Measurements from ENCODE around the gene MKX. TPM values are rescaled to one million over a fixed set of nuclear protein-coding genes. Genes with fewer than 3 reads are reported as not detected.

Gene MKX
- polyA plus RNA-seq, 2 of the 4 experiments (the other 2 are of a cell fraction), result 0.03 TPM; not detected in 1

DNA sequence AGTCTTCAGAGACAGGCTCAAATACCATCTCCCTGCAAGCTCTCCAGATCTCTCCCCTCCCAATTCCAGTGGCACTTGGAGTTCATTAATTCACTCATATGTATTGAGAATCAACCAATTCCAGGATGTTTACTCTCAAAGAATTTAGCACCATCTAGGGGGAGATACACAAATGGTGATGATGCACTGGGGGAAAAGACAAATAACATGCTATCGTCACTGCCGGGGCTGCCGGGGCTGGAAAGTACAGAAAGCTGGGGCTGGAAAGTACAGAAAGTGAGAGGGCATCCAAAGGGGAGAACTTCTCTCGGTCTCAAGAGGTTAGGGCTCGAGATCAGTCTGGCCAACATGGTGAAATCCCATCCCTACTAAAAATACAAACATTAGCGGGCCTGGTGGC is 118.7 kb downstream of the MKX start:
- POLR2A ChIA-PET, result interaction anchor here (0.7 kb wide), 1 partner anchor 695 kb away, joined by 3 read pairs; no protein-coding TSS in a partner anchor
- ATAC-seq, result no peak
- no peak overlapping the region for H3K4me2 ChIP-seq

DNA sequence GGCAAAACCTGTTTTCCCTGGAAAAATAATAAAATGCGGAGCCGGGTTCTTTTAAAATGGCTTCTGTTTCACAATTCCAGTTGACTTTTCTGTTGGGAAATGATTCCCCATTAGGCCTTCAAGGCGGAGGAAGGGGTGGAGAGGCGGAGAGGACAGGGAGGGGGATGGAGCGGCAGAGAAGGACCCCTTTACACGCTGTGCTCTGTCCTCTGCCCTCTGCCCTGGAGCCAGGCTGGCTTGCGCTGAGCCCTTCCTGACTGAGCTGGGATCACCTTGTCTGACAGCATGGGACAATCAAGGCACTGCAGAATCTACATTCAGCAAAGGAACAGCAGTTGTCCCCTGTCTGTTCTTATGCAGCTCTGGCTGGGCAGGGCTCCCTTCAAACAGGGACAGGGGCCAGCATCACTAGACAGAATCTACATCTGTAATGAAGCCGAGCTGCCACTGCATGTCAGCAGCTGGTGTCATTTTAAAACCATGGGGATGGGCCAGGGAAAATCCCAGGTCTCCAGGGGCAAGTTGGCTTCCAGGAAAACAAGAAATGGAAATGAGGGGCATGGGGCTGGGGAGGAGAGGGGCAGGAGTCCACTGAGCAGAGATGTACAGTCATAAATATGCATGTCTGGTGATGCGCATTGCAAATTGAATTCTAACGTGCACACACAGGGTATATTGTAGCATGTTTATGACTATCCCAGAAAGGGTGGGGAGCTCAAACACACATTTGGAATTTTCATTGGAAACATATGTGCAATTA is 120.0 kb downstream of the MKX start:
- ChIA-PET POLR2A (no interaction called here), CTCF (no interaction called here)
- H3K9me3 ChIP-seq, result no peaks in the 10 kb centered on the region
- ATAC-seq (no peak), FAIRE-seq (no peak), DNase-seq (ENCODE audit: low read depth in 1 of 2, low spot score in 1 of 2) (no peak)
- WGBS (ENCODE audit: missing lambda C conversion rate), result 64% methylated on average over 10 of the region's 10 CpGs
- no peak overlapping the region for H3K4me2 ChIP-seq
- no peak overlapping the region for H3K27ac ChIP-seq
- TF ChIP-seq RFX5 (IDR thresholded peaks at IDR 0.05) (no peak), HOXB5 (CRISPR knock-in tag; IDR thresholded peaks at IDR 0.05) (no peak), JUNB (IDR thresholded peaks at IDR 0.05) (no peak), SMC3 (IDR thresholded peaks at IDR 0.05) (no peak), HDAC2 (IDR thresholded peaks at IDR 0.05) (no peak), MAZ (IDR thresholded peaks at IDR 0.05; ENCODE audit: borderline replicate concordance, low read depth, low read length) (no peak), POLR2A (IDR thresholded peaks at IDR 0.05; ENCODE audit: low read length) (no peak), CHD4 (IDR thresholded peaks at IDR 0.05; ENCODE audit: borderline replicate concordance) (no peak), TFCP2L1 (CRISPR knock-in tag; IDR thresholded peaks at IDR 0.05) (no peak), NR3C1 (IDR thresholded peaks at IDR 0.05) (no peak), RARB (CRISPR knock-in tag; IDR thresholded peaks at IDR 0.05) (no peak), EHMT2 (IDR thresholded peaks at IDR 0.05; ENCODE audit: low read depth) (no peak), RAD21 (conservative IDR thresholded peaks at IDR 0.05 in 1 of 2, IDR thresholded peaks at IDR 0.05 in 1 of 2) (no peak), ZFP36 (IDR thresholded peaks at IDR 0.05; ENCODE audit: borderline replicate concordance, partially characterized antibody) (no peak), PHF8 (IDR thresholded peaks at IDR 0.05; ENCODE audit: borderline replicate concordance, low read depth) (no peak), POLR2AphosphoS2 (conservative IDR thresholded peaks at IDR 0.05; ENCODE audit: low read length) (no peak), BHLHE40 (IDR thresholded peaks at IDR 0.05; ENCODE audit: low read depth, low read length) (no peak), FOSL2 (IDR thresholded peaks at IDR 0.05) (no peak), FOSL2 (CRISPR knock-in tag; IDR thresholded peaks at IDR 0.05) (no peak)
- TF ChIP-seq, protein P1, sequence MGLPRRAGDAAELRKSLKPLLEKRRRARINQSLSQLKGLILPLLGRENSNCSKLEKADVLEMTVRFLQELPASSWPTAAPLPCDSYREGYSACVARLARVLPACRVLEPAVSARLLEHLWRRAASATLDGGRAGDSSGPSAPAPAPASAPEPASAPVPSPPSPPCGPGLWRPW (IDR thresholded peaks at IDR 0.05), result no peak
- no peaks in the 10 kb centered on the region for H3K4me1 ChIP-seq
- no peak overlapping the region for H3K4me3 ChIP-seq

More for the DNA sequence above, 118.7 kb downstream of the MKX start:
- DNase-seq (ENCODE audit: low read depth in 1 of 2, low spot score in 1 of 2) (no peak), FAIRE-seq (no peak)
- Histone ChIP-seq H3K4me3 (no peak overlapping the region), H3K9me3 (no peaks in the 10 kb centered on the region), H3K27ac (no peak overlapping the region), H3K4me1 (no peaks in the 10 kb centered on the region)
- no peak for TF ChIP-seq RNF2 (IDR thresholded peaks at IDR 0.05; ENCODE audit: borderline replicate concordance, low read depth)
- no peak for TF ChIP-seq GATA3 (IDR thresholded peaks at IDR 0.05; ENCODE audit: borderline replicate concordance)
- no peak for TF ChIP-seq MAZ (IDR thresholded peaks at IDR 0.05; ENCODE audit: borderline replicate concordance, low read depth, low read length)
- no peak for TF ChIP-seq FOSL2 (IDR thresholded peaks at IDR 0.05)
- TF ChIP-seq FOSL2 (CRISPR knock-in tag; IDR thresholded peaks at IDR 0.05), result no peak
- TF ChIP-seq, protein P2, sequence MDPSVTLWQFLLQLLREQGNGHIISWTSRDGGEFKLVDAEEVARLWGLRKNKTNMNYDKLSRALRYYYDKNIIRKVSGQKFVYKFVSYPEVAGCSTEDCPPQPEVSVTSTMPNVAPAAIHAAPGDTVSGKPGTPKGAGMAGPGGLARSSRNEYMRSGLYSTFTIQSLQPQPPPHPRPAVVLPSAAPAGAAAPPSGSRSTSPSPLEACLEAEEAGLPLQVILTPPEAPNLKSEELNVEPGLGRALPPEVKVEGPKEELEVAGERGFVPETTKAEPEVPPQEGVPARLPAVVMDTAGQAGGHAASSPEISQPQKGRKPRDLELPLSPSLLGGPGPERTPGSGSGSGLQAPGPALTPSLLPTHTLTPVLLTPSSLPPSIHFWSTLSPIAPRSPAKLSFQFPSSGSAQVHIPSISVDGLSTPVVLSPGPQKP (IDR thresholded peaks at IDR 0.05; ENCODE audit: low read depth, low read length), result no peak
- TF ChIP-seq HEYL (CRISPR knock-in tag; IDR thresholded peaks at IDR 0.05), result no peak
- no peak for TF ChIP-seq ZC3H11A (IDR thresholded peaks at IDR 0.05)
- 25% methylated on average over 6 of the region's 6 CpGs for WGBS (ENCODE audit: missing lambda C conversion rate)
- CTCF ChIA-PET, result no interaction called here

DNA sequence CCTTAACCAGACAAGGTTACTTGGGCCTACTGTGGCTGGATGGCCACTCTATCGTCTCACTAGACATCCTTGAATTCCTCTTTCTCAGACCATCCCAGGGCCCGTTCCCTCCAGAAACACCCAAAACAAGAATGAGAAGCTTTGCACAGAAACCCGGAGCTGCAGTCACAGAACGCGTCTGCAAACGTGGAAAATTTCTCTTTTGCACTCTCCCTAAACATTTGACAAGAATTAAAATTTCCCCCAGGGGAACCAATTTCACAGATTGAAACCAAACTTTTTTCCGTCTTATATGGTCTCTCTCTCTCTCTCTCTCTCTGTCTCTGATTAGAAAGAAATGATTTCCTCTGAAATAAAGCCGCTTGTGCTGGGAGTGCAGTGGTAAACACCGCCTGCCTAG is 120.7 kb downstream of the MKX start:
- H3K4me1 ChIP-seq, result no peaks in the 10 kb centered on the region
- TF ChIP-seq HEYL (CRISPR knock-in tag; IDR thresholded peaks at IDR 0.05) (no peak), KDM1A (IDR thresholded peaks at IDR 0.05; ENCODE audit: low read depth) (no peak), POLR2A (IDR thresholded peaks at IDR 0.05; ENCODE audit: low read length) (no peak), MAZ (IDR thresholded peaks at IDR 0.05; ENCODE audit: borderline replicate concordance, low read depth, low read length) (no peak), JUN (IDR thresholded peaks at IDR 0.05) (no peak), RARB (CRISPR knock-in tag; IDR thresholded peaks at IDR 0.05) (no peak), NPAS2 (CRISPR knock-in tag; IDR thresholded peaks at IDR 0.05; ENCODE audit: borderline replicate concordance) (no peak), FOXS1 (CRISPR knock-in tag; IDR thresholded peaks at IDR 0.05) (no peak)
- H3K4me2 ChIP-seq, result no peak overlapping the region
- ATAC-seq (no peak), DNase-seq (ENCODE audit: low read depth in 1 of 2, low spot score in 1 of 2) (no peak), FAIRE-seq (no peak)
- WGBS (ENCODE audit: missing lambda C conversion rate), result 62% methylated on average over 9 of the region's 9 CpGs
- H3K4me3 ChIP-seq, result no peak overlapping the region
- CTCF ChIA-PET, result no interaction called here
- no peak overlapping the region for H3K27ac ChIP-seq
- no peaks in the 10 kb centered on the region for H3K9me3 ChIP-seq
- POLR2A ChIA-PET, result no interaction called here
